DOHH2 (cell line): ENCODE data around the gene TRAF2.

Source experiments
- CTCF ChIP-seq: fragments of 200-600 bp; sonication (generic); IDR thresholded peaks from one replicate; pipeline ENCODE4 v1.5.1; 2014; ENCODE audit warnings: antibody characterized with exemption, mild to moderate bottlenecking, low read depth, low read length; ENCODE audit not compliant: poor library complexity, severe bottlenecking
- EZH2phosphoT487 ChIP-seq: fragments of 200-600 bp; sonication (generic); IDR thresholded peaks from 2 replicates; pipeline ENCODE4 v1.6.1; 2017; ENCODE audit warnings: borderline replicate concordance, mild to moderate bottlenecking, antibody characterized with exemption, low read length, moderate library complexity, mixed read lengths

- TF ChIP-seq CTCF (no peak), EZH2phosphoT487 (no peak)
Measured at GRCh38 chr9:136839229-136840139, 46.8 kb upstream of the TRAF2 start.
